Measurements from ENCODE around the gene ARL6IP1. TPM values are rescaled to one million over a fixed set of nuclear protein-coding genes. Genes with fewer than 3 reads are reported as not detected.
"Not testable (repeated sequence)": the region's sequence is repeated elsewhere in the genome, so short reads cannot be mapped to it uniquely, and the experiment has no call there.

Gene ARL6IP1
- polyA plus RNA-seq, 4 donors: 237 to 295 (median 278) TPM

GRCh38 chr16:18800293-18800692, 1.1 kb downstream of the ARL6IP1 start:
- peak in 1 of 4 donors; percentile 11 for DNase-seq (ENCODE audit: low read depth in 4 of 4, low spot score in 2 of 4)

DNA sequence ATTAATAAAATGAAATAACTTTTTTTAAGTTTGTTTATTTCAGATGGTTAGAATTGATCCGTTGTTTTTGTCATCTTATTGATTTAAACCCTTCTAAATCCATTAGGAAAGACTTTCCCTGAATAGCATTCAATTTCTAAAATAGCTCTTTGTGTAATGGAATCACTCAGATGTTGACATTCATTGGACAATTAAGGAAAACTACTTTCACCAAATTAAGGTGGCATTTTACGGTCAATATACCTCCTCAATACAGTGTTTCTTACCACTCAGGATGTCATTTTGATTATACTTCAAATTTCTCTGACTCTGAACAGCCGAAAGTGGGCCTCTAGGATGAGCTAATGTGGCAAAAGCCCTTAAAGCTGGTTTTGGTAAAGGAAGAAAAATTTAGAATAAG, 1.8 kb downstream of the ARL6IP1 start:
- DNase-seq (ENCODE audit: low read depth in 4 of 4, low spot score in 2 of 4): no peak

- no peak for DNase-seq (ENCODE audit: low read depth in 4 of 4, low spot score in 2 of 4)
Measured at GRCh38 chr16:18797746-18798145, 3.6 kb downstream of the ARL6IP1 start.

GRCh38 chr16:18796377-18796776, 5.0 kb downstream of the ARL6IP1 start:
- no peak for DNase-seq (ENCODE audit: low read depth in 4 of 4, low spot score in 2 of 4)

GRCh38 chr16:18792836-18793433, 8.4 kb downstream of the ARL6IP1 start:
- no peak for DNase-seq (ENCODE audit: low read depth in 4 of 4, low spot score in 2 of 4)

DNA sequence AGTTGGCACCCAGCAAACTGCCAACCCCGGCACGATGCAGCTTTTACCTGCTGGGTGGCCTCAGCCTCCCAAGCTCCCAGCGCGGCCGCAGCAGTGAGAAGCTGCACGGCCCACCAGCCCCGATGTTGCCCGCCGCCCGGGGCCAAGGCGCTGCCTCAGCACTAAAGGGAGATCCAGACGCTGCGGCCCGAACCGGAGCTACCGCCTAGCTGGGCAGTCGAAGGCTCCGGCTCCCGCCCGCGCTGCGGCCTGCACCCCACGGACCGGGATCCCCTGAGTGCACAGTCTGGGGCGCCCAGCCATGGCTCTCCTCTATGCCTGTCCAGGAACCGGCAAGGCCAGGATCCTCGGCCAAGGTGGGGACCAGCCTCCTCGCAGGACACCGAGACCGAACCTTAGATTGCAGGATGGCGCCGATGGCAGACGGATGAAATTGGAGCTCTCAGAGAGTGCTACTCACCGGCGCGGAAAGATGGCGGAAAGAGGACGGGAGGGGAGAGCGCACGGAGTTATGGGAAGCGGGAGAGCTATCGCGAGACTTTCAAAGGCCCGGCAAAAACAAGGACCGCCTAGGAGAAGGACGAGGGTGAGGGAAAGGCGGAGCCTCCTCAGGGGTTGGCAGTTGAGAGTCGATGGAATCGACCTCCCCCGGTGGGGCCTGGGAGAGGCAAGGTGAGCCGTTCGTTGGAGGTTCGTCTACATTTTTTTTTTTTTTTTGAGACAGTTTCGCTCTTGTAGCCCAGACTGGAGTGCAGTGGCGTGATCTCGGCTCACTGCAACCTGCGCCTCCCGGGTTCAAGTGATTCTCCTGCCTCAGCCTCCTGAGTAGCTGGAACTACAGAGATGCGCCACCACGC, 11.3 kb downstream of the ARL6IP1 start, which contains the start of gene RPS15A:
Gene RPS15A (minus strand): TSS at position 485 of the 857 bp plus-strand sequence. CDS start 1,221 bp downstream, outside the sequence.
- peak; percentile 92 to 97 (median 92) for DNase-seq (ENCODE audit: low read depth in 4 of 4, low spot score in 2 of 4)

- DNase-seq (ENCODE audit: low read depth in 4 of 4, low spot score in 2 of 4): no peak
Measured at GRCh38 chr16:18789515-18789849, 11.9 kb downstream of the ARL6IP1 start.

GRCh38 chr16:18788828-18789514, 12.4 kb downstream of the ARL6IP1 start:
- DNase-seq (ENCODE audit: low read depth in 4 of 4, low spot score in 2 of 4): no peak

GRCh38 chr16:18784917-18785623, 16.3 kb downstream of the ARL6IP1 start:
- no peak for DNase-seq (ENCODE audit: low read depth in 4 of 4, low spot score in 2 of 4)

DNA sequence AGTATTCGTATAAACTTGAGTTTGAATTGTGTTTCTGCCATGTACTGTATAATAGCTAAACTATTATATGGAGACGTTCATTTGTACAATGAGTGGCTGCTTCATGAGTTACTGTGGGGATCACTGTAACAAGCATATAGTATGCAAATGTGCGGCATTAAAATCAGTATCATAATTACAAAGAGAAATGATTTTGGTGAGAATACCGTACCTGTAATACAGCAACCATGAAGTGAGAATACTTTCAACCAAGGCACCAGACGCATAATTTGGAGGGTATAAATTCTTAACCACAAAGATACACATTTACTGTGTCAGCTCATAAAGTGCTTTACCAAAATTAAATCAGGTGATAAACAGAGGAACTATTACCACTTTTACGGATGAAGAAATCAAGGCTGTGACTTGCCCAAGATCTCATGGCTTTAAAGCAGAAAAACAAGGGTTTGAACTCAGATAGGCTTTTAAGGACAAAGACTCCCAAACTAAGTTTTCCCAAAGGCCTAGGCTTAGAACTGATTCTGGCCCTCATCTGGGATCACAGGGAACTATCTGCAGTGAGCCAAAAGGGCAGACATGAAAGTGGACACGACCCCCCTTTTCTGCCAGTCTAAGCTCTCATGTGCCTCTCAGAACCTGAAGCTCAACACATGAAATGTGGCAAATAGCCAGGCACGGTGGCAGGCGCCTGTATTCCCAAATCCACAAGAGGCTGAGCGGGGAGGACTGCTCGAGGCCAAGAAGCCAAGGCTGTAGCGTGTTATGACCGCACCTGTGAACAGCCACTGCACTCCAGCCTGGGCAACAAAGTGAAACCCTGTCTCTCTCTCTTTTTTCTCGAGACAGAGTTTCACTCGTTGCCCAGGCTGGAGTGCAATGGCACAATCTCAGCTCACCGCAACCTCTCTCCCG, 17.7 kb downstream of the ARL6IP1 start:
- DNase-seq (ENCODE audit: low read depth in 4 of 4, low spot score in 2 of 4): no peak

- no peak for DNase-seq (ENCODE audit: low read depth in 4 of 4, low spot score in 2 of 4)
Measured at GRCh38 chr16:18782697-18783429, 18.5 kb downstream of the ARL6IP1 start.

- not testable (repeated sequence) for DNase-seq (ENCODE audit: low read depth in 4 of 4, low spot score in 2 of 4)
Measured at GRCh38 chr16:18781232-18781631, 20.1 kb downstream of the ARL6IP1 start.

- not testable (repeated sequence) for DNase-seq (ENCODE audit: low read depth in 4 of 4, low spot score in 2 of 4)
Measured at GRCh38 chr16:18780460-18781026, 20.8 kb downstream of the ARL6IP1 start.

- DNase-seq (ENCODE audit: low read depth in 4 of 4, low spot score in 2 of 4): not testable (repeated sequence)
Measured at GRCh38 chr16:18777664-18778063, 23.7 kb downstream of the ARL6IP1 start.

DNA sequence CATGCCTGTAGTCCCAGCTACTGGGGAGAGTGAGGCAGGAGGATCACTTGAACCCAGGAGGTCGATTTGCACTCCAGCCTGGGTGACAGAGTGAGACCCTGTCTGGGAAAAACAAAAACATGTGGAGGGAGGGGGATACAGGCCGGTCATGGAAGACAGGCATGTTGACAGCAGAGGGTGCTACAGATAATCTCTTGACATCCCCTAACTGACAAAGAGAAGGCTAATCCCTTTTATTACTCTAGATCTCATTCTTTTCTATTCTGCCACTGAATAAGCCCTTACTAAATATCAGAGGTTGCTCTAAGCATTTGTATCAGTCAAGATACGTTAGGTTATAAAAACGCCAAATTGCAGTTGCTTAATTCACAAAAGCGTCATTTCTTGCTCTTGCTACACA, 25.0 kb downstream of the ARL6IP1 start:
- DNase-seq (ENCODE audit: low read depth in 4 of 4, low spot score in 2 of 4): not testable (repeated sequence)

- DNase-seq (ENCODE audit: low read depth in 4 of 4, low spot score in 2 of 4): not testable (repeated sequence)
Measured at GRCh38 chr16:18774651-18775050, 26.7 kb downstream of the ARL6IP1 start.

GRCh38 chr16:18772171-18772570, 29.2 kb downstream of the ARL6IP1 start:
- DNase-seq (ENCODE audit: low read depth in 4 of 4, low spot score in 2 of 4): not testable (repeated sequence)

GRCh38 chr16:18770336-18770962, 30.9 kb downstream of the ARL6IP1 start:
- DNase-seq (ENCODE audit: low read depth in 4 of 4, low spot score in 2 of 4): not testable (repeated sequence)
